OCI-LY3 (cell line): Measurements from ENCODE around the gene ARHGAP10.
A peak's percentile ranks its signal among the peaks of the same experiment; 100 is the strongest.

Source experiments
- H2AFZ ChIP-seq: fragments of 200-600, 300-600 bp; shearing (Covaris generic); 2 replicates; pipeline ENCODE4 v1.6.0; 2014; ENCODE audit warnings: antibody characterized with exemption, low read depth, low read length
- H3K27ac ChIP-seq: fragments of 200-600, 300-600 bp; sonication (generic); 2 replicates; pipeline ENCODE4 v1.5.1; 2014; ENCODE audit warnings: mild to moderate bottlenecking, low read length, moderate library complexity, mixed read lengths
- H3K27me3 ChIP-seq: fragments of 200-600, 300-600 bp; sonication (generic); 2 replicates; pipeline ENCODE4 v1.6.1; 2014; ENCODE audit warnings: low read depth, low read length, mixed read lengths
- H3K36me3 ChIP-seq: fragments of 200-600, 300-600 bp; sonication (generic); replicated peaks from 2 replicates; pipeline ENCODE3; 2014; ENCODE audit warnings: low read depth, low read length, mixed read lengths
- H3K4me1 ChIP-seq: fragments of 300-600, 200-600 bp; sonication (generic); 2 replicates; pipeline ENCODE4 v1.6.1; 2014; ENCODE audit warnings: low read length, mixed read lengths
- H3K4me2 ChIP-seq: fragments of 200-600, 300-600 bp; sonication (generic); 2 replicates; pipeline ENCODE4 v1.6.1; 2014; ENCODE audit warnings: low read length, mixed read lengths
- H3K4me3 ChIP-seq: fragments of 300-600, 200-600 bp; sonication (generic); 2 replicates; pipeline ENCODE4 v1.5.1; 2014; ENCODE audit warnings: antibody characterized with exemption, mild to moderate bottlenecking, low read length, moderate library complexity
- H3K79me2 ChIP-seq: fragments of 300-600, 200-600 bp; shearing (Covaris generic); 2 replicates; pipeline ENCODE4 v1.6.1; 2014; ENCODE audit warnings: mild to moderate bottlenecking, low read length, mixed read lengths
- H3K9ac ChIP-seq: fragments of 300-600, 200-600 bp; shearing (Covaris generic); 2 replicates; pipeline ENCODE4 v1.6.0; 2014; ENCODE audit warnings: mild to moderate bottlenecking, low read length, moderate library complexity
- H3K9me3 ChIP-seq: fragments of 200-600, 300-600 bp; shearing (Covaris generic); 2 replicates; pipeline ENCODE4 v1.6.1; 2014; ENCODE audit warnings: low read length, mixed read lengths; ENCODE audit not compliant: insufficient read depth
- H4K20me1 ChIP-seq: fragments of 200-600, 300-600 bp; sonication (generic); 2 replicates; pipeline ENCODE4 v1.6.1; 2016; ENCODE audit warnings: low read length, mixed read lengths; ENCODE audit not compliant: insufficient read depth
- EZH2phosphoT487 ChIP-seq: fragments of 200-600 bp; shearing (Covaris generic); IDR thresholded peaks from 2 replicates; pipeline ENCODE4 v1.6.1; 2018; ENCODE audit warnings: antibody characterized with exemption, mixed run types, low read depth
- TF ChIP-seq, protein P1 (sequence below): fragments of 200-600, 300-600 bp; sonication (generic); IDR thresholded peaks from 2 replicates; pipeline ENCODE4 v1.5.1; 2014; ENCODE audit warnings: antibody characterized with exemption, low read length, low read depth

ARHGAP10 gene

DNA sequence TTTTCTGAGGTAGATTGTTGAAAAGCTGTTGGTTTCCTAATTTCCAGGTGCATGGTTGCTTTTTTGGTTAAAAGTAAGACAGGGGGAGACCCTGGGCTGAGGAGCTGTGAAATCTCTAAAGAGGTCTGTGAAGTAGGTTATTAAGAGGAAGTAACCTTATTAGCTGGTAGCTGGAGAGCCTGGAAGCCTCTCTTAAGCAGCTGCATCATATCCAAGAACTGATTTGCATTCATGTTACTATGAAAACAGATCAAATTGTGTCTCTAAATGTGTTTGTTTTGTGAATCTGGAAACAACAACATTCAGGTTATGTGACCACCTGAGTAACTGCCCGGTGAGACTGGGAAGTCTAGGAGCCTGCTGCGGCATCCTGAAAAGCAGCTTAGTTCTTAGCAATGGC is 54.1 kb downstream of the ARHGAP10 start:
- Histone ChIP-seq H3K4me2 (peak overlapping the region; percentile 72), H3K4me1 (peaks cover 64% of the 10 kb centered on the region), H2AFZ (no peak overlapping the region), H3K27ac (peak overlapping the region; percentile 70), H3K36me3 (no peaks in the 10 kb centered on the region), H3K9ac (peak overlapping the region; percentile 39; the same call in 1 of the 2 replicates), H3K27me3 (no peaks in the 10 kb centered on the region), H4K20me1 (0 out of 2 replicates have a peak, but pooled peaks cover 3% of the 10 kb centered on the region), H3K4me3 (peak overlapping the region; percentile 66), H3K9me3 (no peaks in the 10 kb centered on the region), H3K79me2 (peaks cover 20% of the 10 kb centered on the region)
- TF ChIP-seq, protein P1, sequence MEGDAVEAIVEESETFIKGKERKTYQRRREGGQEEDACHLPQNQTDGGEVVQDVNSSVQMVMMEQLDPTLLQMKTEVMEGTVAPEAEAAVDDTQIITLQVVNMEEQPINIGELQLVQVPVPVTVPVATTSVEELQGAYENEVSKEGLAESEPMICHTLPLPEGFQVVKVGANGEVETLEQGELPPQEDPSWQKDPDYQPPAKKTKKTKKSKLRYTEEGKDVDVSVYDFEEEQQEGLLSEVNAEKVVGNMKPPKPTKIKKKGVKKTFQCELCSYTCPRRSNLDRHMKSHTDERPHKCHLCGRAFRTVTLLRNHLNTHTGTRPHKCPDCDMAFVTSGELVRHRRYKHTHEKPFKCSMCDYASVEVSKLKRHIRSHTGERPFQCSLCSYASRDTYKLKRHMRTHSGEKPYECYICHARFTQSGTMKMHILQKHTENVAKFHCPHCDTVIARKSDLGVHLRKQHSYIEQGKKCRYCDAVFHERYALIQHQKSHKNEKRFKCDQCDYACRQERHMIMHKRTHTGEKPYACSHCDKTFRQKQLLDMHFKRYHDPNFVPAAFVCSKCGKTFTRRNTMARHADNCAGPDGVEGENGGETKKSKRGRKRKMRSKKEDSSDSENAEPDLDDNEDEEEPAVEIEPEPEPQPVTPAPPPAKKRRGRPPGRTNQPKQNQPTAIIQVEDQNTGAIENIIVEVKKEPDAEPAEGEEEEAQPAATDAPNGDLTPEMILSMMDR, result no peak
- no peak for TF ChIP-seq EZH2phosphoT487

DNA sequence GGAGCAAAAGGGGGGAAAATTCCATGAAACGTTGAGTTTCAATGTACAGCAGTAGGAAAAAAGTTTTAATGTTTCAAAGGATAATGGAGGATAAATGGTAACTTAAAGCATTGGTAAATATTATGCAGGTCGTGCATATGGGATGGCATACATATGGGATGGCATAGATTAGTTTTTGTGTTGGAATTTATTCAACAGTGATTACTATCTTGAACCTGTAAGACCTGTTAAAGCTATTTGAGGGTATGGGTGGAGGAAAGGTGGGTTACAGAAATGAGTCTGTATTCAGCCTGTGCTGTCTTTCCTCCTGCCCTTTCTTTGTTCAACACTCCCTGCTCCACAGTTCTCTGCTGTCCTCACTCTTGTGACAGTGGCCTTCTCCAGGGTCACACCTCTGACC is 54.6 kb downstream of the ARHGAP10 start:
- TF ChIP-seq EZH2phosphoT487, result no peak
- TF ChIP-seq, protein P1, result no peak
- no peaks in the 10 kb centered on the region for H3K9me3 ChIP-seq
- peaks cover 59% of the 10 kb centered on the region for H3K4me1 ChIP-seq
- 0 out of 2 replicates have a peak, but pooled peaks cover 3% of the 10 kb centered on the region for H4K20me1 ChIP-seq
- H3K27me3 ChIP-seq, result no peaks in the 10 kb centered on the region
- no peak overlapping the region for H2AFZ ChIP-seq
- no peaks in the 10 kb centered on the region for H3K36me3 ChIP-seq
- peak overlapping the region; percentile 72 for H3K4me2 ChIP-seq
- peak overlapping the region; percentile 37 for H3K4me3 ChIP-seq
- no peak overlapping the region for H3K9ac ChIP-seq
- peak overlapping the region; percentile 70 for H3K27ac ChIP-seq
- H3K79me2 ChIP-seq, result peaks cover 20% of the 10 kb centered on the region

DNA sequence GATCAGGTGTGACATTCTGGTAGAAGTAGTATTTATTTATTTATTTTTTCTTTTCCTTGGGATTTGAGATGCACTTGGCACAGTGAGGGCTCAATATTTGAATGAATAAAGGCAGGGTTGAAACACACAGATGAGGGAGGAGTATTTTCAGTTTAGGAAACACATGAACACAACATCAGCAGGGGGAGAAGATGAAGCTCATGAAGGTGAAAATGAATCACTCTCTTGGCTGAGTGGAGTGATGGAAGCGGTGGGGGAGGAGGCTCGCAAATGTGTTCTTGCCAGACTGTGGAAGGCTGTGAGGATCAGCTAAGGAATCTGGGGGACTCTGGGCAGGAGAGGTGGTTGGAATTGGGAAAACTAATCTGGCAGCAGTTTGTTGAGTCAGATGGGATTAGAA is 55.3 kb downstream of the ARHGAP10 start:
- Histone ChIP-seq H3K9ac (no peak overlapping the region), H3K79me2 (peaks cover 22% of the 10 kb centered on the region), H3K4me2 (peak overlapping the region; percentile 72), H2AFZ (no peak overlapping the region), H3K27me3 (no peaks in the 10 kb centered on the region), H3K36me3 (no peaks in the 10 kb centered on the region), H4K20me1 (0 out of 2 replicates have a peak, but pooled peaks cover 3% of the 10 kb centered on the region), H3K27ac (0 out of 2 replicates have a peak overlapping the region, but pooled peaks have one; percentile 3), H3K4me1 (peaks cover 57% of the 10 kb centered on the region), H3K4me3 (no peak overlapping the region), H3K9me3 (no peaks in the 10 kb centered on the region)
- TF ChIP-seq EZH2phosphoT487, result no peak
- TF ChIP-seq, protein P1, result no peak

DNA sequence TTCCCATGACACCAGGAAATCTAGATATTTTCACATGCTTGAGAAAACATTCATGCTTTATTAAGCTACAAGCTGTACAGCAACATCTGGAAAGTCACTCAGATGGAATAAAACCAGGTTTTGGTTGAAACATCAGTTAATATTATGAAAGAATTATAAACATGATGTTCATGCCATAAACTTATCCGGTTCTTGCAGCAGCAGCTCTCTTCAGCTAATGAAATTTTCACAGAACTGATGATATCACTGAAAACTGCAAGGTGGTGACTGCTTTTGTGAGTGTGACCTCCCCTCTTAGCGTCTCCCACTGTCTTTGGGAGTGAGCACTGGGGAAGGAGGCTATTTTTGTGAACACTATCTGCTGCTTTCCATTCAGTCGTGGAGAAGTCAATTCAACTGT is 56.9 kb downstream of the ARHGAP10 start:
- peaks cover 67% of the 10 kb centered on the region for H3K4me1 ChIP-seq
- TF ChIP-seq, protein P1, result no peak
- TF ChIP-seq EZH2phosphoT487, result no peak
- H3K4me2 ChIP-seq, result no peak overlapping the region

More for the DNA sequence above, 56.9 kb downstream of the ARHGAP10 start:
- H3K9ac ChIP-seq, result no peak overlapping the region
- H3K27me3 ChIP-seq, result no peaks in the 10 kb centered on the region
- H3K4me3 ChIP-seq, result no peak overlapping the region
- 0 out of 2 replicates have a peak, but pooled peaks cover 3% of the 10 kb centered on the region for H4K20me1 ChIP-seq
- no peak overlapping the region for H2AFZ ChIP-seq
- H3K79me2 ChIP-seq, result peaks cover 29% of the 10 kb centered on the region
- no peak overlapping the region for H3K27ac ChIP-seq
- no peaks in the 10 kb centered on the region for H3K9me3 ChIP-seq
- no peaks in the 10 kb centered on the region for H3K36me3 ChIP-seq
